ENCODE results near the gene CAPSL. TPM values are rescaled to one million over a fixed set of nuclear protein-coding genes. Genes with fewer than 3 reads are reported as not detected.
"Not testable (repeated sequence)": the region's sequence is repeated elsewhere in the genome, so short reads cannot be mapped to it uniquely, and the experiment has no call there.

The CAPSL gene
- total RNA-seq, 1 experiment from 2014 or later = not detected

GRCh38 chr5:35894131-35894530, 44.3 kb downstream of the CAPSL start:
- Histone ChIP-seq H3K4me3 (no peak overlapping the region), H2AFZ (no peak overlapping the region), H3K36me3 (ENCODE audit: low read depth) (no peaks in the 10 kb centered on the region), H3K27ac (no peak overlapping the region), H3F3A (ENCODE audit: insufficient read depth, low read depth) (no peaks in the 10 kb centered on the region), H3K4me1 (replicated peaks; ENCODE audit: insufficient read depth) (peaks cover 20% of the 10 kb centered on the region), H4K20me1 (ENCODE audit: insufficient read depth) (no peaks in the 10 kb centered on the region), H3K9me3 (ENCODE audit: insufficient read depth, low read depth) (no peaks in the 10 kb centered on the region), H3K27me3 (ENCODE audit: insufficient read depth, low read depth) (no peaks in the 10 kb centered on the region), H3K9me2 (ENCODE audit: insufficient read depth) (no peaks in the 10 kb centered on the region), H3K79me2 (ENCODE audit: low read depth) (no peaks in the 10 kb centered on the region), H3K4me2 (no peak overlapping the region)
- ChIA-PET CTCF (no interaction called here), POLR2A (ENCODE audit: unreplicated experiment) (interaction anchor here (0.6 kb wide), 1 partner anchor 14 kb away, joined by 3 read pairs; no protein-coding TSS in a partner anchor)
- intact Hi-C loops (cut with micrococcal nuclease; ENCODE audit: unreplicated experiment) = no loop called here
- no peak for DNase-seq
- no peak for TF ChIP-seq CTCF (conservative IDR thresholded peaks at IDR 0.05)
- TF ChIP-seq EZH2 (IDR thresholded peaks at IDR 0.05; ENCODE audit: low read depth) = no peak
- no TSS peak for BruUV-seq (replicated peaks)

DNA sequence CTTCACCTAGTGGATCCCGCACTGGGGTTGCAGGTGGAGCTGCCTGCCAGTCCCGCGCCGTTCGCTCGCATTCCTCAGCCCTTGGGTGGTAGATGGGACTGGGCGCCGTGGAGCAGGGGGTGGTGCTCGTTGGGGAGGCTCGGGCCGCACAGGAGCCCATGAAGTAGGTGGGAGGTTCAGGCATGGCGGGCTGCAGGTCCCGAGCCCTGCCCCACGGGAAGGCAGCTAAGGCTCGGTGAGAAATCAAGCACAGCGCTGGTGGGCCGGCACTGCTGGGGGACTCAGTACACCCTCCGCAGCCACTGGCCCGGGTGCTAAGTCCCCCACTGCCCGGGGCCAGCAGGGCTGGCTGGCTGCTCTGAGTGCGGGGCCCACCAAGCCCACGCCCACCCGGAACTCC, 45.6 kb downstream of the CAPSL start:
- H3K36me3 ChIP-seq (ENCODE audit: low read depth); H3F3A ChIP-seq (ENCODE audit: insufficient read depth, low read depth); CTCF ChIA-PET; H3K79me2 ChIP-seq (ENCODE audit: low read depth); H3K4me2 ChIP-seq; H3K4me3 ChIP-seq; H3K9me2 ChIP-seq (ENCODE audit: insufficient read depth); POLR2A ChIA-PET (ENCODE audit: unreplicated experiment); H3K27ac ChIP-seq; H3K9me3 ChIP-seq (ENCODE audit: insufficient read depth, low read depth); H2AFZ ChIP-seq; intact Hi-C loops (cut with micrococcal nuclease; ENCODE audit: unreplicated experiment); BruUV-seq (replicated peaks); H3K27me3 ChIP-seq (ENCODE audit: insufficient read depth, low read depth); DNase-seq; H4K20me1 ChIP-seq (ENCODE audit: insufficient read depth): not testable (repeated sequence)
- peaks cover 20% of the 10 kb centered on the region for H3K4me1 ChIP-seq (replicated peaks; ENCODE audit: insufficient read depth)

- no peaks in the 10 kb centered on the region for H4K20me1 ChIP-seq (ENCODE audit: insufficient read depth)
- BruUV-seq (replicated peaks) = no TSS peak
- no peak for TF ChIP-seq EZH2 (IDR thresholded peaks at IDR 0.05; ENCODE audit: low read depth)
- no peak for TF ChIP-seq CTCF (conservative IDR thresholded peaks at IDR 0.05)
- H3K79me2 ChIP-seq (ENCODE audit: low read depth) = no peaks in the 10 kb centered on the region
- no peaks in the 10 kb centered on the region for H3K36me3 ChIP-seq (ENCODE audit: low read depth)
- H3F3A ChIP-seq (ENCODE audit: insufficient read depth, low read depth) = 0 out of 2 replicates have a peak, but pooled peaks cover 2% of the 10 kb centered on the region
- CTCF ChIA-PET = no interaction called here
- H3K4me3 ChIP-seq = no peak overlapping the region
- H3K27ac ChIP-seq = peak overlapping the region; percentile 13; the same call in 1 of the 2 replicates
- DNase-seq = peak; percentile 8 to 69
- no peaks in the 10 kb centered on the region for H3K27me3 ChIP-seq (ENCODE audit: insufficient read depth, low read depth)
- H3K4me2 ChIP-seq = peak overlapping the region; percentile 15
- H3K9me2 ChIP-seq (ENCODE audit: insufficient read depth) = no peaks in the 10 kb centered on the region
- intact Hi-C loops (cut with micrococcal nuclease; ENCODE audit: unreplicated experiment) = no loop called here
- POLR2A ChIA-PET (ENCODE audit: unreplicated experiment) = no interaction called here
- H3K9me3 ChIP-seq (ENCODE audit: insufficient read depth, low read depth) = no peaks in the 10 kb centered on the region
- peaks cover 22% of the 10 kb centered on the region for H3K4me1 ChIP-seq (replicated peaks; ENCODE audit: insufficient read depth)
- 0 out of 2 replicates have a peak overlapping the region, but pooled peaks have one; percentile 3 for H2AFZ ChIP-seq
Observed at GRCh38 chr5:35890021-35891020, 48.1 kb downstream of the CAPSL start.

Data from PC-9 (cell line).